DOHH2 (cell line): ENCODE results near the gene CCDC158.

Experiments
- EZH2phosphoT487 ChIP-seq: fragments of 200-600 bp; sonication (generic); IDR thresholded peaks from 2 replicates; pipeline ENCODE4 v1.6.1; 2017; ENCODE audit warnings: borderline replicate concordance, mild to moderate bottlenecking, antibody characterized with exemption, low read length, moderate library complexity, mixed read lengths
- TF ChIP-seq, protein P1 (sequence below): fragments of 200-600 bp; sonication (generic); IDR thresholded peaks from one replicate; pipeline ENCODE4 v1.5.1; 2014; ENCODE audit warnings: antibody characterized with exemption, mild to moderate bottlenecking, low read depth, low read length; ENCODE audit not compliant: poor library complexity, severe bottlenecking

GRCh38 chr4:76384052-76384451 is 36.9 kb downstream of the CCDC158 start:
- TF ChIP-seq, protein P1, sequence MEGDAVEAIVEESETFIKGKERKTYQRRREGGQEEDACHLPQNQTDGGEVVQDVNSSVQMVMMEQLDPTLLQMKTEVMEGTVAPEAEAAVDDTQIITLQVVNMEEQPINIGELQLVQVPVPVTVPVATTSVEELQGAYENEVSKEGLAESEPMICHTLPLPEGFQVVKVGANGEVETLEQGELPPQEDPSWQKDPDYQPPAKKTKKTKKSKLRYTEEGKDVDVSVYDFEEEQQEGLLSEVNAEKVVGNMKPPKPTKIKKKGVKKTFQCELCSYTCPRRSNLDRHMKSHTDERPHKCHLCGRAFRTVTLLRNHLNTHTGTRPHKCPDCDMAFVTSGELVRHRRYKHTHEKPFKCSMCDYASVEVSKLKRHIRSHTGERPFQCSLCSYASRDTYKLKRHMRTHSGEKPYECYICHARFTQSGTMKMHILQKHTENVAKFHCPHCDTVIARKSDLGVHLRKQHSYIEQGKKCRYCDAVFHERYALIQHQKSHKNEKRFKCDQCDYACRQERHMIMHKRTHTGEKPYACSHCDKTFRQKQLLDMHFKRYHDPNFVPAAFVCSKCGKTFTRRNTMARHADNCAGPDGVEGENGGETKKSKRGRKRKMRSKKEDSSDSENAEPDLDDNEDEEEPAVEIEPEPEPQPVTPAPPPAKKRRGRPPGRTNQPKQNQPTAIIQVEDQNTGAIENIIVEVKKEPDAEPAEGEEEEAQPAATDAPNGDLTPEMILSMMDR: no peak
- no peak for TF ChIP-seq EZH2phosphoT487
